ENCODE measurements around the gene SPAG8.
A peak's percentile ranks its signal among the peaks of the same experiment; 100 is the strongest.

Gene SPAG8

GRCh38 chr9:35801328-35802128 lies 10.5 kb downstream of the SPAG8 start:
- DNase-seq: no peak

GRCh38 chr9:35800530-35800929 lies 11.5 kb downstream of the SPAG8 start:
- no peak for DNase-seq

GRCh38 chr9:35798658-35799374 lies 13.2 kb downstream of the SPAG8 start:
- peak; percentile 25 for DNase-seq

- DNase-seq: no peak
Observed at GRCh38 chr9:35797311-35798109, 14.6 kb downstream of the SPAG8 start.

GRCh38 chr9:35795695-35796094 lies 16.4 kb downstream of the SPAG8 start:
- no peak for DNase-seq

GRCh38 chr9:35793461-35793860 lies 18.6 kb downstream of the SPAG8 start:
- DNase-seq: no peak

GRCh38 chr9:35792826-35793225 lies 19.2 kb downstream of the SPAG8 start:
- DNase-seq: no peak

GRCh38 chr9:35792024-35792813 lies 19.8 kb downstream of the SPAG8 start:
- DNase-seq: no peak

- no peak for DNase-seq
Observed at GRCh38 chr9:35791297-35791921, 20.7 kb downstream of the SPAG8 start, which contains the start of gene NPR2. TSS of gene NPR2 (plus strand) at chr9:35791591. CDS start at chr9:35792409, 818 bp downstream.

GRCh38 chr9:35790385-35791296 lies 21.4 kb downstream of the SPAG8 start:
- DNase-seq: peak; percentile 79

- no peak for DNase-seq
Observed at GRCh38 chr9:35790025-35790384, 22.1 kb downstream of the SPAG8 start.

GRCh38 chr9:35789541-35789940 lies 22.5 kb downstream of the SPAG8 start:
- DNase-seq: peak; percentile 45

GRCh38 chr9:35783418-35783817 lies 28.6 kb downstream of the SPAG8 start:
- DNase-seq: no peak

GRCh38 chr9:35781066-35781465 lies 31.0 kb downstream of the SPAG8 start:
- no peak for DNase-seq

GRCh38 chr9:35778496-35778895 lies 33.6 kb downstream of the SPAG8 start:
- no peak for DNase-seq

GRCh38 chr9:35776018-35776417 lies 36.0 kb downstream of the SPAG8 start:
- no peak for DNase-seq

GRCh38 chr9:35774907-35775635 lies 37.0 kb downstream of the SPAG8 start:
- DNase-seq: no peak

GRCh38 chr9:35771943-35772342 lies 40.1 kb downstream of the SPAG8 start:
- DNase-seq: no peak

GRCh38 chr9:35771534-35771933 lies 40.5 kb downstream of the SPAG8 start:
- peak; percentile 21 for DNase-seq

- DNase-seq: no peak
Observed at GRCh38 chr9:35771075-35771433, 41.0 kb downstream of the SPAG8 start.

Measured in OCI-M1 (cell line).